Spinal cord (tissue), 10 donors: ENCODE measurements around the gene VMP1. TPM values are rescaled to one million over a fixed set of nuclear protein-coding genes. Genes with fewer than 3 reads are reported as not detected.

ENCODE experiments used
- DNase-seq, 6 donors: peaks; one replicate each; pipeline versions ENCODE4 v3.0.0 to v3.0.0-alpha.2; 2013 to 2015; ENCODE audit warnings: low spot score in 6 of 6, low read depth in 4 of 6
- H3K27ac ChIP-seq: one replicate; pipeline ENCODE4 v1.5.1; 2013; ENCODE audit warnings: low read depth, low read length, control low read depth
- H3K27me3 ChIP-seq: one replicate; pipeline ENCODE4 v1.6.1; 2013; ENCODE audit warnings: low read length; ENCODE audit not compliant: control insufficient read depth, insufficient read depth
- H3K36me3 ChIP-seq: one replicate; pipeline ENCODE4 v1.6.1; 2013; ENCODE audit warnings: low read length; ENCODE audit not compliant: control insufficient read depth, insufficient read depth
- H3K4me1 ChIP-seq: one replicate; pipeline ENCODE4 v1.6.1; 2013; ENCODE audit warnings: low read length; ENCODE audit not compliant: control insufficient read depth, insufficient read depth
- H3K4me3 ChIP-seq: one replicate; pipeline ENCODE4 v1.5.1; 2013; ENCODE audit warnings: low read depth, low read length, control low read depth
- H3K9me3 ChIP-seq: one replicate; pipeline ENCODE4 v1.6.1; 2013; ENCODE audit warnings: low read length; ENCODE audit not compliant: control insufficient read depth, insufficient read depth
- WGBS: methylation state at CpG from one replicate; pipeline ENCODE4 v1.1.5; 2013; ENCODE audit warnings: missing lambda C conversion rate; ENCODE audit not compliant: insufficient coverage; 5-methylcytosine and 5-hydroxymethylcytosine counted together
- polyA plus RNA-seq, 2 donors: library from polyadenylated mRNA; unstranded; fragments of 120-200 nt; gene quantifications; one replicate each; pipeline ENCODE4 v1.2.1, GENCODE V29; 2013; ENCODE audit not compliant: insufficient read length in 2 of 2
- total RNA-seq, 2 donors: library from RNA; depleted of rRNA in 1 of 2; stranded (reverse); fragments of 120-200 nt in 1 of 2; fragments of >200 nt in 1 of 2; gene quantifications; one replicate each; pipeline versions ENCODE4 v1.2.3 to v1.2.4, GENCODE V29; 2013 to 2014
- donor health status: healthy.

The VMP1 gene
- total and polyA plus RNA-seq, 4 donors, result 89.4 to 227 (median 95.9) TPM

DNA sequence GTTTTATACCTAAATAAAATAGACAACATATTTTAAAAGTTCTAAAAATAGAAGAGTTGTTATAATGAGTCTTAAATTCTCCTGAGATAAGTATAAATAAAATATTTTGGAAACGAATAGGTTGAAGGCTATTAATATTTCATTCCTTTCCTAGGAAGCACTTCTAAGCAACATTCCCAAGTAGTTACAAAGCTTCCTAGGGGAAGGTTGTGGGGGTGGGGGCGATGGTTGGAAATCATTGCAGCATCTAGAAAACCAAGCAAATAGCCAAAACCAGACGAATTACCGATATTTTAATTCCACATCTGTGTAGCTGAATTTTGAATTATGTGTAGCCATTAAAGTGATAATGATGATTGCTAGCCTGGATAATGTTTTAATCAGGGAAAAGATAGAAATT, 27.1 kb upstream of the VMP1 start:
- peaks cover 18% of the 10 kb centered on the region for H3K36me3 ChIP-seq
- no peak for DNase-seq
- no peak overlapping the region for H3K27ac ChIP-seq

DNA sequence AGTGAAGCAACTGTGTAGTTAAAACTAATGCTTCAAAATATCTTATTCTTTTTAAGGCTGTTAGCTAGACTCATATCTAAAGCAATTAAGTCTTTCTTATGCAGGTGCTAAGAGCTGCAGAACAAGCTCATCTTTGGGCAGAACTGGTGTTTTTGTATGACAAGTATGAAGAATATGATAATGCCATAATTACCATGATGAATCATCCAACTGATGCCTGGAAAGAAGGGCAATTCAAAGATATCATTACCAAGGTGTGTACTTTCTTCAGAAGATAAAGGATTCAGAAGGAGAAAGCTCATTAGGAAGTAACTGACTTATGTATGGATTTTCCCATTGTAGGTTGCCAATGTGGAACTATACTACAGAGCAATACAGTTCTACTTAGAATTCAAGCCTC, 24.2 kb upstream of the VMP1 start:
- no peaks in the 10 kb centered on the region for H3K4me1 ChIP-seq
- DNase-seq, result no peak
- peaks cover 18% of the 10 kb centered on the region for H3K36me3 ChIP-seq

More for the DNA sequence above, 27.1 kb upstream of the VMP1 start:
- Histone ChIP-seq H3K4me1 (no peaks in the 10 kb centered on the region), H3K27me3 (no peaks in the 10 kb centered on the region), H3K9me3 (no peaks in the 10 kb centered on the region), H3K4me3 (no peak overlapping the region)
- no CpG with 5 or more reads among the region's 4 CpGs for WGBS

DNA sequence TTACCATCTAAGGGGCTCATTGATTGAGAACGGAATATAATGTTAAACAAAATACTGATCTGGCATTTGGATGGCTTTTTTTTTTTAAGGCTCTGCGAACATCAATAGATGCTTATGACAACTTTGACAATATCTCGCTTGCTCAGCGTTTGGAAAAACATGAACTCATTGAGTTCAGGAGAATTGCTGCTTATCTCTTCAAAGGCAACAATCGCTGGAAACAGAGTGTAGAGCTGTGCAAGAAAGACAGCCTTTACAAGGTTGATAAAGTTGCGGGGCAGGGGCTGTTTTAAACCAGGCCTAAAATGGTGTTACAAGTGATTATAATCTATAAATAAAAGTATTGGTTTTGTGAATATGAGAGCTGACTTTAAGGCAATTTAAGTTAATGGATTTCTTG, 22.5 kb upstream of the VMP1 start:
- Histone ChIP-seq H3K4me1 (no peaks in the 10 kb centered on the region), H3K9me3 (no peaks in the 10 kb centered on the region), H3K36me3 (peaks cover 9% of the 10 kb centered on the region), H3K27ac (no peak overlapping the region), H3K27me3 (no peaks in the 10 kb centered on the region), H3K4me3 (no peak overlapping the region)
- no peak for DNase-seq
- WGBS, result 100% methylated on average over 3 of the region's 6 CpGs

More for the DNA sequence above, 24.2 kb upstream of the VMP1 start:
- H3K9me3 ChIP-seq, result no peaks in the 10 kb centered on the region
- no peak overlapping the region for H3K4me3 ChIP-seq
- H3K27ac ChIP-seq, result no peak overlapping the region
- H3K27me3 ChIP-seq, result no peaks in the 10 kb centered on the region

DNA sequence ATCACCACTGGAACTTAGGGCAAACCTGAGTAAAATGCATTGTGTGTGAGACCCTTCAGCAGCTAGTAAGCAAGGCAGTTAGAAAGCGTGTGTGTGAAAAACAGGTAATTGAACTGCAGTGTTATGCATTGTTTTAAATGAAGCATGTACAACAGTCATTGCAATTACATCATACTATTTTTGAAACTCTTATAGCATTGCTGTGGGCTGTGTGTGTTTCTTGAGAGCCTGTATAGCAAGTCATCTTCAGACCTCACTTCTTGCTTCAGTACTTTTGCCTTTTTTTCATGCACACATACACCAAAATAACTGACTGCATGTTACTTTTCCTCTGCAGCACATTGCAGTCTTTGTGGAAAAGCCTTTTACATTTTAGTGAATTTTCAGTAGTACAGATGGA, 19.4 kb upstream of the VMP1 start:
- H3K36me3 ChIP-seq, result peaks cover 19% of the 10 kb centered on the region
- WGBS, result no CpG with 5 or more reads among the region's 1 CpG
- no peaks in the 10 kb centered on the region for H3K9me3 ChIP-seq
- H3K4me1 ChIP-seq, result no peaks in the 10 kb centered on the region
- H3K4me3 ChIP-seq, result no peak overlapping the region
- DNase-seq, result no peak
- H3K27ac ChIP-seq, result no peak overlapping the region
- H3K27me3 ChIP-seq, result no peaks in the 10 kb centered on the region

DNA sequence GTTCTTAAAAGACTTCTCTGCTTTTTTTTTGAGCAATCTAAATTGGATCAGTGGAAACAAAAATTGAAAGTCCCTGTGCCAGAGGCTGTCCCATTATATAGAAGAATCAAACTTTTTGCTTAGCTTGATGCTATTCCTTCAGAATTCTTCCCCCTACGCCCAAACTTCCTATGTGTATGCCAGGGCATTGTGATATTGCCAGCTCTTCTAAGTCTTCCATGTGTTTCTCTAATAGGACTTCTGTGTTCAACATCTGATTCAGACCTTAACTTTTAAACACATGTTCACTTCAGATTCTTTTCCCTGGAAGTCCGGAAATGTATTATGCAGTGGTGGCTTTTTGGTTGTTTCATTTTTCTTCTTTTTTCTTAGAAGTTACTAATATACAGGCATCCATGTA, 19.0 kb upstream of the VMP1 start:
- Histone ChIP-seq H3K36me3 (peaks cover 22% of the 10 kb centered on the region), H3K27ac (no peak overlapping the region), H3K27me3 (no peaks in the 10 kb centered on the region), H3K9me3 (no peaks in the 10 kb centered on the region), H3K4me3 (no peak overlapping the region), H3K4me1 (no peaks in the 10 kb centered on the region)
- no peak for DNase-seq
- no CpG with 5 or more reads among the region's 2 CpGs for WGBS

DNA sequence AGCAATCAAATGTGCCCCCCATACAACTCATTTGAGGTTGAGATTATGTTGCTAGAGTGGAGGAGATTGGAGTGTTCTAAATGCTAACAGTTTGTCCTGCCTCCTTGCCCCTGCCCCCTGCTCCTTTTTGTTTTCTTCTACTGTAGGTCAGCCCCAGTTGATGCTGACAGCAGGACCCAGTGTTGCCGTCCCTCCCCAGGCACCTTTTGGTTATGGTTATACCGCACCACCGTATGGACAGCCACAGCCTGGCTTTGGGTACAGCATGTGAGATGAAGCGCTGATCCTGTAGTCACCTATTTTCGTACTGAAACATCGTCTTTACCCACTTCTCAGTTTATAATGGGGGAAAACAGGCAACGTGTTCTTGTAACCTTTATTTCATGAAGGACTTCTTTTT, 13.9 kb upstream of the VMP1 start:
- no peaks in the 10 kb centered on the region for H3K27me3 ChIP-seq
- peaks cover 30% of the 10 kb centered on the region for H3K36me3 ChIP-seq
- no peaks in the 10 kb centered on the region for H3K4me1 ChIP-seq
- H3K4me3 ChIP-seq, result no peak overlapping the region
- H3K9me3 ChIP-seq, result no peaks in the 10 kb centered on the region
- no peak overlapping the region for H3K27ac ChIP-seq
- DNase-seq, result no peak
- WGBS, result 83% methylated on average over 5 of the region's 7 CpGs

DNA sequence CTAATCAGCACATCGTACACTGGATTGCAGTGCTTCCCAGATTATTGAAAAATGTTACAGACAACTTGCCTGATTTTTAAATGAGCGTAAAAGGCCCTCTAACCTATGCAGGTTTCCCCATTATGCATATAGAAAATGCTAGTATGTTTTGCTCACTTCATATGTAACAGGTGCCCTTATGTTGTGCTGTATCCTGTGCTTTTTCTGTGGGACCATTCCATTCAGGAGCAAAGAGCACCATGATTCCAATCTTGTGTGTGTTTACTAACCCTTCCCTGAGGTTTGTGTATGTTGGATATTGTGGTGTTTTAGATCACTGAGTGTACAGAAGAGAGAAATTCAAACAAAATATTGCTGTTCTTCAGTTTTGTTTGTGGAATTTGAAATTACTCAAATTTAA, 13.1 kb upstream of the VMP1 start:
- H3K4me1 ChIP-seq, result no peaks in the 10 kb centered on the region
- no CpG with 5 or more reads among the region's 2 CpGs for WGBS
- no peaks in the 10 kb centered on the region for H3K27me3 ChIP-seq
- peaks cover 32% of the 10 kb centered on the region for H3K36me3 ChIP-seq
- no peak overlapping the region for H3K4me3 ChIP-seq
- no peaks in the 10 kb centered on the region for H3K9me3 ChIP-seq
- H3K27ac ChIP-seq, result no peak overlapping the region
- no peak for DNase-seq

DNA sequence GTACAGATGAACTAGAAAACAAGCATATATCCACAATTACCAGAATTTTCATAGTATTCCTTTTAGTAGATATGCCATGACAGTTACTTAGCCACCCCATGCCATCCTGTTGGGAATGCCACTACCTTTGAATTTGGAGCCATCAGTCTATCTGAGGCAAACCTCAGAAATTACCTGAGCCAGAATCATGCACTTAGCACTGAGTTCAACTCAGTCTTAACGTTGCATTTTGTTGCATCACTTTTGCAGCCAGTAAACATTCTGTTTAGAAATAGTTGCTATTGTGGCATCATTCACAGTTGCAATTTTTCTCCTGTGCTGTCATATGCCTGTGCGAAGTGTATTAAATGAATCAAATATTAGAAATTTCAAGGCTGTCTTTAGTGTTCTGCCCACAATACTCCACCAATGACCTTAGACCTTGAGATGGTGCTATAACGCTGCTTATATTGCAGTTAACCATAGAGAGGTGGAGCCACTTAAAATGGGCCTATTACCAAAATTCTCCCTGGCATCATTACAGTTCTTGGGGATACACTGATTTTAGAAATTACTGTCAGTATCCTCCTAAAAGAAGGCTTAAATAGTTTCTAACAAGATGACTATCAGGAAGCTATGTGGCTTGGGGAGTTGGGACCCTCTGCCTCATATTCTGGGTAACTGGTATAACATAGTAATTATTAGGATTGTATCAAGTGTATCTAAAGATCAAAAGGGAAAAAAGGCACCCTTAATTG, 11.3 kb upstream of the VMP1 start:
- no peak for DNase-seq
- Histone ChIP-seq H3K27me3 (no peaks in the 10 kb centered on the region), H3K4me1 (no peaks in the 10 kb centered on the region), H3K27ac (no peak overlapping the region), H3K36me3 (peaks cover 37% of the 10 kb centered on the region), H3K9me3 (no peaks in the 10 kb centered on the region), H3K4me3 (no peak overlapping the region)
- WGBS, result 100% methylated on average over 1 of the region's 3 CpGs

DNA sequence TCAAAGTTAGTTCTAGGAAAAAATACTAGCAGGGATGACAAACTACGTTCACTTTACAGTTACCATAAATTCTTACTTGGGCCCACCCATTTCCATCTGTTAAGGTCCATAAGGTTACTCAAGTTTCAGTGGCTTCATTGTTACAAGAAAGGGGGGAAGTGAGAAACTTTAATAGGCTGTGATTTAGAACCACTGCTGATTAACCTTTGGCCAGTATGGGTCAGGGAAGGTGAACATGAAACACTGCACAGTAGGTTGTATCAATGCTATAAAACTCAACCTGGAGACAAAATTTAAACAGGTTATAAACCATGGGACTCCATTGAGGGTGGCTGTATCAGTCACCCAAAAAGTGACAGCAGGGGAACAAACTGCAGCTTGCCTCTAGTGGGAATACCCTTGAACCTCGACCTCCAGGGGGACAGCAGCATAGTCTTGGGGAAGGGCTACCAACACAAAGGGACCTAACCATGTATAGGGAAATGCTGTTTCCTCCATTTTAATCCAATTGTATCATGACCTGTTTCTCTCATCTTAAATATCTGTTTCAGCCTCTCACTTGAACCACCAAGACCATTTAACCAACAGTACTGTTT, 10.7 kb upstream of the VMP1 start:
- DNase-seq, result no peak
- no CpG with 5 or more reads among the region's 2 CpGs for WGBS
- H3K4me1 ChIP-seq, result no peaks in the 10 kb centered on the region
- no peak overlapping the region for H3K27ac ChIP-seq
- H3K36me3 ChIP-seq, result peaks cover 32% of the 10 kb centered on the region
- H3K4me3 ChIP-seq, result no peak overlapping the region
- no peaks in the 10 kb centered on the region for H3K27me3 ChIP-seq
- H3K9me3 ChIP-seq, result no peaks in the 10 kb centered on the region

DNA sequence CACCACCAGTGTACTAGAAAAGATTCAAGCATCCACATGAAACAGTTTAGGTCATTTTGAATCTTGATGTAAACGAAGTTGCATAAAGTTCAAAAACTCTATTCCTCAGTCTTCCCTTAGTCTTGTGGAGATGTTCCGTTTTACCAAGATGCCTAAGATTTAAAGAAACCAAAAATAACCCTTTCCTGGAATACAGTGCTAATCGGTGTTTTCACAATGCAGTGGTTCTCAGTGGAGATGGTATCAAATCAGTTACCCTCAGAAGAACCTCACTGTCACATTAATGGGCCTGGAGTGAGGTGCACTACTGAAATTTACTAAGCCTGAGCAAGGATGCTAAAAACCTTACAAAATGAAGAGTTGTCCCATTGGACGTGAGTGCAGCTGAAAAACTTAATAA, 9.3 kb upstream of the VMP1 start:
- no peaks in the 10 kb centered on the region for H3K9me3 ChIP-seq
- H3K36me3 ChIP-seq, result peaks cover 22% of the 10 kb centered on the region
- H3K4me1 ChIP-seq, result no peaks in the 10 kb centered on the region
- no peak overlapping the region for H3K27ac ChIP-seq
- no peak overlapping the region for H3K4me3 ChIP-seq
- WGBS, result 80% methylated on average over 1 of the region's 4 CpGs
- H3K27me3 ChIP-seq, result no peaks in the 10 kb centered on the region
- DNase-seq, result no peak
